AG20443 (cell line): ENCODE data around the gene ATP7B.
A peak's percentile ranks its signal among the peaks of the same experiment; 100 is the strongest.
"Not testable (repeated sequence)": the region's sequence is repeated elsewhere in the genome, so short reads cannot be mapped to it uniquely, and the experiment has no call there.

Source experiments
- DNase-seq: peaks from one replicate; pipeline ENCODE4 v3.0.0; 2012; ENCODE audit warnings: low spot score, mixed read lengths

The ATP7B gene

GRCh38 chr13:52010890-52011631, at the start of gene ATP7B:
TSS of gene ATP7B (minus strand) at chr13:52011450. CDS start at chr13:52011337, 113 bp downstream.
- DNase-seq: peak; percentile 39

GRCh38 chr13:52053460-52053859, 42.2 kb upstream of the ATP7B start:
- DNase-seq: peak; percentile 15

- no peak for DNase-seq
Observed at GRCh38 chr13:52051400-52051799, 40.1 kb upstream of the ATP7B start.

- DNase-seq: no peak
Observed at GRCh38 chr13:52048516-52048915, 37.3 kb upstream of the ATP7B start.

GRCh38 chr13:52047463-52047862, 36.2 kb upstream of the ATP7B start:
- DNase-seq: no peak

GRCh38 chr13:52043675-52044074, 32.4 kb upstream of the ATP7B start:
- no peak for DNase-seq

GRCh38 chr13:52036037-52036436, 24.8 kb upstream of the ATP7B start:
- no peak for DNase-seq

- DNase-seq: no peak
Observed at GRCh38 chr13:52034616-52035226, 23.5 kb upstream of the ATP7B start.

- DNase-seq: no peak
Observed at GRCh38 chr13:52033039-52033438, 21.8 kb upstream of the ATP7B start.

GRCh38 chr13:52030401-52030800, 19.2 kb upstream of the ATP7B start:
- not testable (repeated sequence) for DNase-seq

- DNase-seq: no peak
Observed at GRCh38 chr13:52029569-52029968, 18.3 kb upstream of the ATP7B start.

- no peak for DNase-seq
Observed at GRCh38 chr13:52027832-52028231, 16.6 kb upstream of the ATP7B start.

- no peak for DNase-seq
Observed at GRCh38 chr13:52026246-52026626, 15.0 kb upstream of the ATP7B start.

- no peak for DNase-seq
Observed at GRCh38 chr13:52025475-52026245, 14.4 kb upstream of the ATP7B start.

- no peak for DNase-seq
Observed at GRCh38 chr13:52024481-52024880, 13.2 kb upstream of the ATP7B start, which contains the start of gene UTP14C. TSS of gene UTP14C (plus strand) at chr13:52024691. CDS start at chr13:52028805, 4,114 bp downstream.

- no peak for DNase-seq
Observed at GRCh38 chr13:52022356-52022755, 11.1 kb upstream of the ATP7B start.

GRCh38 chr13:52020191-52020590, 8.9 kb upstream of the ATP7B start:
- DNase-seq: no peak

GRCh38 chr13:52016296-52016695, 5.0 kb upstream of the ATP7B start:
- no peak for DNase-seq

GRCh38 chr13:52012512-52012836, 1.2 kb upstream of the ATP7B start:
- DNase-seq: no peak

- DNase-seq: peak; percentile 99
Observed at GRCh38 chr13:52011632-52012511, 622 bp upstream of the ATP7B start, which contains the start of gene ALG11. TSS of gene ALG11 (plus strand) at chr13:52012398. CDS start at chr13:52012419, 21 bp downstream.

- DNase-seq: no peak
Observed at GRCh38 chr13:52009946-52010345, 1.3 kb downstream of the ATP7B start.
